Measurements from ENCODE around the gene SNX12.

Gene SNX12

DNA sequence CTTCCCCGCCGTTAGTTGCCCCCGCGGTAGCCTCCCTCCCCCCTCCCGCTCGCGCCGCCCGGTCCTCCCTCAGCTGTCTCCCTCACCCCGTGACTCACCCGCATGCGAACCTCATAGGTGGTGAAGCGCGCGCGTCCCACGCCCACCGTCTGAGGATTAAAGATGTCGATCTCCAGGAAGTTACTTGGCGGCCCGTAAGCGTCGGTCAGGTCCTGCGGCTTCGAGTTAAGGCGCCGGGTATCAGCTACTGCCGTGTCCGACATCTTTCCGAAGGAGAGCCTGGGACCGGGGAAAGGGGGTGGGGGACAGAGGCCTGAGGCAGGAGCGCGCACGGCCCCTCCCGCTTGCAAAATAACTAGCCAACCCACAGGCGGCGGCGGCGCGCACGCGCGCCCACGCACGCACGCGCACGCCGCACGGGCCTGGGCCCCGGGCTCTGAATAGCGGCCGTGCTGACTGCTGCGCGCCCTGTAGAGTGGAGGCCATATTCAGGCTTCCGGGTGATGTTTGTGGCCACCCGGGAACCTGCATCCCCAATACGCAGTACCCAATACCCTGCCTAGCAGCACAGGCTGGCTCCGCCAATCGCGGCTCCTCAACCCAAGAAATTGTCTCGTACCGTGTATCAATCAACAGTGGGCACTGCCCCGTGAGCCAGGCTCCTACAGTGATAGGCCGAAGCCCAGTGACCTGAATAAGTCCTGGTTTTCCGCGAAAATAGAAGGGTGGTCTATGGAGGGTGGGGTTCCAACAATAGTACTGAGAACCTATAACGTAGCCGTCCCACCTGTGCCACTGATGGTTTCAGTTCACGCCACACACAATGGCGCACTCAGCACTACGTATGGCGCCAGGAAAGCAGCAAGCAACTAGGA is at the start of gene SNX12:
Gene SNX12, minus strand, starts transcription at position 291 of the 875 bp plus-strand sequence. Its CDS starts 28 bp downstream, at position 263.
- peak; percentile 96 for DNase-seq

DNA sequence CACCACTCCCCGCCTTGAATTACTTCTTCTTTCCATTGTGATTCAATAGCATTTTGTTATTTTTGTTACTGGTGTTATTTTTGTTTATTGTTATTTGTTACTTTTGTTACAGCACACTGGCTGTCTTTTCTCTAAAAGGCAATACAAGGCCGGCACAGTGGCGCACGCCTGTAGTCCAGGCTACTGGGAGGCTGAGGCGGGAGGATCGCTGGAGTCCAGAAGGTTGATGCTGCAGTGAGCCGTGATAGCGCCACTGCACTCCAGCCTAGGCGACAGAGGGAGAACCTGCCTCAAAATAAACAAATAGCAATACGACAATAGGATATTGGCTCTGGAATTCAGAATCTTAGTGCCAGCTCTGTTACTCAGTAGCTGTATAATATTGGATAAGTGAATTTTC is 49.2 kb upstream of the SNX12 start:
- DNase-seq, result no peak

DNA sequence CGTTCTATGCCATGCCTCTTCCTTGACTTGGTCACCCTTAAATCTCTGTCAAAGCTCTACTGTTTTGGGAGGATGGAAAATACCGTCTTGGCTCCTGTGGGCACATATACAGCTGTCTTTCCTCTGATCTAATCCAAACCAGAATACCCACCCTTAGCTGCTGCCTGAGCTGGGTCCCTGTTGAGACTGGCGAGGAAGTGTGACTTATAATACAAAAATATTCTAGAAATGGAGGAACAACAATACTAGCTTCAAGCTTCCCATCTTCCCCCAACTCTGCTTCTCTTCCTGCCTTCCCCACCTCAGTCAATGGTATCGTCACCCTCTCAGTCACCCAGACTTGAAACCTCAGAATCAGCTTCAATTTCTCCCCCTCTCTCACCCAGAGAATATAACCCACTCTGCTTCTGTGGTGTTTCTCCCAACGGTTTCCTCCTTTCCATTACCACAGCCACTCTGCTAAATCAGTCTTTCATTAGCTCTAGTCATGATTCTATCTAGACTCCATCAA is 43.8 kb upstream of the SNX12 start:
- peak; percentile 57 for DNase-seq

DNA sequence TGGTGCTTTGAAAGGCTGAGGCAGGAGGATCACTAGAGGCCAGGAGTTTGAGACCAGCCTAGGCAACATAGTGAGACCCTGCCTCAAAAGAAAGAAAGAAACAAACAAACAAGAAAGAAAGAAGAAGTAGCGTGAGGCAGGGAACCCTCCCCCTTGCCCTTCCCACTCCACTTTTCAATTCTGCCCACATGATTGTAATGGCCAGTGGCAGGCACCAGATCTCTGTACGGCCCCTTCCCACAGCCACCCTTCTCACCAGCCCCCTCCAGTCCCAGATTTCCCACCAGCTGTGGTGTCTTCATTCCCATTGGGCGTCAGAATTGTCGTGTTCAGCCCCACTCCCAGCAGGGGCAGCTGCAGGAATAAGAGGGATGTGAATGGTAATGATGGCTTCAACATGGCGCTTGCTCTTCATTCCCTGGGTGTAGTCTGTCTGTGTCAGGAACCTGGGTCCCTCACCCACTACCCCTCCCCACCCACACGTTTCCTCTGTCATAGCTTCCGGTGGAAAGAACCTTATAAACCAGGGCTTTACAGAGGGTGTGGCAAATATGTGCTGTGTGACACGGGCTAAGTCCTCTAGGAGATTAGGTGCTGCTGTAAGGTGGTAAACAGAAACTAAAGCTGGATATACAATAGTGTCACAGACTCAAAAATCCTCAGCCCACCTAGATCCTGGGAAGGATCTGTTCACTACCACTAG is 43.2 kb upstream of the SNX12 start, which contains the start of gene IL2RG:
Gene IL2RG, minus strand, starts transcription at position 437 of the 703 bp plus-strand sequence. Its CDS starts 38 bp downstream, at position 399.
- DNase-seq, result peak; percentile 82

DNA sequence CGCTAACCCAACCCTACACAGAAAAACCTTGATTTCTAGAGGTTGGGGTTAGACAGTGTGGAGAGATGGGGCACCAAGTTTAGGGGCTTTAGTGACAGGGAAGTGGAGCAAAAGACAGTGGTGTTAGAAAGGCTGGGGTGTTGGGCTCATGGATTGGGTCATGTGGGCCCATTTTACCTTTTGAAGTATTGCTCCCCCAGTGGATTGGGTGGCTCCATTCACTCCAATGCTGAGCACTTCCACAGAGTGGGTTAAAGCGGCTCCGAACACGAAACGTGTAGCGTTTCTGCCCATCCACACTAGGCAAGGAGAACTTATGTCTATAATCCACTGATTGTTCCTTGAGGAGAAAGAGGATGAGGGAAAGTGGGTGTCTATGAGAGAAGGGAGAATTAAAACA is 40.9 kb upstream of the SNX12 start:
- DNase-seq, result peak; percentile 26

DNA sequence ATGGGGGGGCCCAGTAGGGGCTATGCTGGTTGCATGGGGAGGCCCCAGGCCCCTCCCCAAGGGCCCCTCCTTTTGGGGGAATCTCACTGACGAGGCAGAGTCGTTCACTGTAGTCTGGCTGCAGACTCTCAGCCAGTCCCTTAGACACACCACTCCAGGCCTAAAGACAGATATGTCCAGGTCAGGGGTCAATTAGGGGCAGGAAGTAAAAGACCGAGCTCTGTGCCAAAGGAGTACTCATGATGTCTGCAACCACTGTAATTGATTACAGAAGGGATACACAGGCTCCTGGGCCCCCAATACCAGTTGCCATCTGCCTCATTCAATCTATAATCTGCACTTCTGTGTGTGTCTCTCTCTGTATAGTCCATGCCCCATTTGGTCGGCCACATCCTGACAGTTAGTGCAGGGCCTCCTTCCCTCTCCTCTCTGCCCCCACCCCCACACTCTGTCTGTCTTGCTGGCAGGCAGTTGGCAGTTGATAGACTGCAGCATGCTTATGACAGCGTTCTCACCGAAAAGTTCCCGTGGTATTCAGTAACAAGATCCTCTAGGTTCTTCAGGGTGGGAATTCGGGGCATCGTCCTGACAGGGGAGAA is 39.7 kb upstream of the SNX12 start:
- peak; percentile 90 for DNase-seq

DNA sequence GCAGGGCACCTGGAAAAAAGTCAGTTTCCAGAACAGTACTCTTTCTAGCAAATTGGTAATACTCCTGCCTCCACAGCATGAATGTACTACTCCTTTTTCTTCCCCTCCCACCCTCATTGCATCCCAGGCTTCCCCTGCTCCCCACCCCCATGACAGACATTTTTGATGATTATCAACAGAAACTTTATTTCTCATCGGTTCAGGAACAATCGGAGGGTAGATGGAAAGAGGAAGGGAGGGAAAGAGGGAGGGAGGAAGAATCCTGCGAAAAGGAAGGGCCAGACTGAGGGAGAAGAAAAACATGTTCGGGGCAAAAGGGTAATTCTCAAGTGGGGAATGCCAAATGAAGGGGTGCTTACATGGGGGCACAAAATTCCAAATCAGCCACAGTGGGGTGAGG is 39.1 kb upstream of the SNX12 start:
- DNase-seq, result no peak

DNA sequence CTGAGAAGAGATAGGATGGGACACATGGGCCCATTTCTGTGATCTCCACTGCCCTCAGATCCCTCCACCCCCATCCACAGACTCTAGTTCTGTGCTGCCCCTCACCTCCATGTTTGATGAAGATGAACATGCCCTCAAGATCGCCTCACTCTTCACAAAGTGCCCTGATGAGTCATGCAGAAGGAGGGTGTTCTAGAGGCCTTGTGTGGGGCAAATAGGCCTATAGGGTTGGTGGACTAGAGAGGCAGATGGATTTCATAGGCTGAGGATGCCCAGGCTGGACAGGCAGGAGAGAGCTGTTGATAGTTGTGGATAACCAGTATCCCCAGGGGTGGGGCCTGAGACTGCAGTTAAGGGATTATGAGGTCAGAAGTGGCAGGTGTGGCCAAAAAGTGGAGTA is 38.3 kb upstream of the SNX12 start, which contains the start of gene CXorf65:
Gene CXorf65, minus strand, starts transcription at position 314 of the 400 bp plus-strand sequence. Its CDS starts 184 bp downstream, at position 130.
- peak; percentile 72 for DNase-seq

DNA sequence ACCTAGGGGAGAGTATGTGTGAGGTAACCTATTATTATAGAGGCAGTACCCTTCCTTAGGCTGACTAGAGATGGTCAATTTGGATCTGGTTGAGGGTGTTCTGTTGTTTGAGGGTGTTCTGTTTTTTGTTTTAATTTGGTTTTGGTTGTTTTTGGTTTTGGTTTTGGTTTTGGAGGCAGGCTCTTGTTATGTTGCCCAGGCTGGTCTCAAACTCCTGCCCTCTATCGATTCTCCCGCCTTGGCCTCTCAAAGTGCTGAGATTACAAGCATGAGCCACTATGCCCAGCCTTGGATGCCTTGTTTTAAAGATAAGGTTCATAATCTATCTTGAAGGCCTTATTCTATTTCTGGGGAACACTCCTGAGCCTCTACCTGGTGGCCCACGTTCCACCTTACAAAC is 37.5 kb upstream of the SNX12 start:
- DNase-seq, result no peak

DNA sequence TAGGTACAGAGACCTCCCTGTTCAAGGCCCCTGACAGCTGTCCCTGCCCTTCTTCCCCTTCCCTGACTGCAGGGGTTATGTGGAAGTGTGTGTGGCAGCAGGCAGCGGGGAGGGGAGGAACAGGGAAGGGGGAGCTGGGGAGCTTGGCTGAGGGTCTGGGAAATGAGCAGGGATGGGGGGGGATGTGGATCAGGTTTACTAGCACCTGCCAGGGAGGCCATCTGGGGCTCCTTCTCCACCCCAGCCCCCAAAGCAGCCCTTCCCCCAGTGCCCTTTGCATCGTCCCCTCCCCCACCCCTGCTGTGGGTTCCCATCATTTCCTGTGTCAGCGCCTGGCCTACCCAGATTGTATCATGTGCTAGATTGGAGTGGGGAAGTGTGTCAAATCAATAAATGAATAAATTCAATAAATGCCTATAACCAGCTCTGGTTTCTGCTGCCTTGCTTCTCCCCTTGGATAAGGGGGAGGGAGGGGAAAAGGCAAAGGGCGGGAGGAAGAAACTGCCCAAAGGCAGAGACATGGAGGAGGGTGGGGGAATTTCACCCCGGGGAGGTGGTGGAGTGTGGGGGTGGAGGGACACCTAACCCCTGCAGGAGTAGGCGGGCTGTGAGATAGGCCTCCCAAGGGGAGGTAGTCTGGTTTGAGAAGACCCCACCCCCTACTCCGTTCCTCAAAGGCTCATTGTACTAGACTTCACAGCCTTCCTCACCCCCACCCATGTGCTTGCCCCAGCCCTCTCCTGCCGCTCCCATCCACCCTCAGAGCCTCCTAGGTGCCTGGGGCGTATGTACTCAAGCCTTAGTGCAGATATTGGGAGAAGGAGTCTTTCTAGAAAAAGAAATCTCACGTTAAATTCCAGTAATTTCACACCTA is 35.2 kb upstream of the SNX12 start:
- DNase-seq, result peak; percentile 93

DNA sequence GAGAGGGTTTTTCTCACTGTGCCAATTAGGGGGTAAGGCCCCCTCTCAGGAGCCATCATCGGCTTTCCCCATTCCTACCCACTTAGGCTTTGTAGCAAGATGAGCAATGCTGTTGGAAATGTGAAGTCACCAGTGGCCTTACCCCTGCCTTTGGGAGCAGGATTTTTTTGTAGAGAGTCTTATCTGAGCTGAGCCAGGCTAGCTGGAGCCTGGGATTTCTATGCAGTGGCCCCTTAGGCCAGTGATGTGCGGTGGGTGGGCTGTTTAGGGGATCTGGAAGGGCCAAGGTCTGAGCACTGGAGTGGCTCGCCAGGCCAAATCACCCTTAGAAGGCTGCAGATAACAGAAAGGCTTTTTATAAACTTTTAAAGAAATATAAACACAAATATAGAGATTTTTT is 34.2 kb upstream of the SNX12 start:
- peak; percentile 50 for DNase-seq

DNA sequence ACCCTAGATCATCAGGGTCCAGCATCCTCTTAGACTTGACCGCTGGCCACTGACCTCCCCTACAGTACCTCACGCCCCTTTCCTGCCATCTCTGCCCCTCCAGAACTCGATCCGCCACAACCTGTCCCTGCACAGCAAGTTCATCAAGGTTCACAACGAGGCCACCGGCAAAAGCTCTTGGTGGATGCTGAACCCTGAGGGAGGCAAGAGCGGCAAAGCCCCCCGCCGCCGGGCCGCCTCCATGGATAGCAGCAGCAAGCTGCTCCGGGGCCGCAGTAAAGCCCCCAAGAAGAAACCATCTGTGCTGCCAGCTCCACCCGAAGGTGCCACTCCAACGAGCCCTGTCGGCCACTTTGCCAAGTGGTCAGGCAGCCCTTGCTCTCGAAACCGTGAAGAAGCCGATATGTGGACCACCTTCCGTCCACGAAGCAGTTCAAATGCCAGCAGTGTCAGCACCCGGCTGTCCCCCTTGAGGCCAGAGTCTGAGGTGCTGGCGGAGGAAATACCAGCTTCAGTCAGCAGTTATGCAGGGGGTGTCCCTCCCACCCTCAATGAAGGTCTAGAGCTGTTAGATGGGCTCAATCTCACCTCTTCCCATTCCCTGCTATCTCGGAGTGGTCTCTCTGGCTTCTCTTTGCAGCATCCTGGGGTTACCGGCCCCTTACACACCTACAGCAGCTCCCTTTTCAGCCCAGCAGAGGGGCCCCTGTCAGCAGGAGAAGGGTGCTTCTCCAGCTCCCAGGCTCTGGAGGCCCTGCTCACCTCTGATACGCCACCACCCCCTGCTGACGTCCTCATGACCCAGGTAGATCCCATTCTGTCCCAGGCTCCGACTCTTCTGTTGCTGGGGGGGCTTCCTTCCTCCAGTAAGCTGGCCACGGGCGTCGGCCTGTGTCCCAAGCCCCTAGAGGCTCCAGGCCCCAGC is 32.7 kb upstream of the SNX12 start:
- DNase-seq, result peak; percentile 43

DNA sequence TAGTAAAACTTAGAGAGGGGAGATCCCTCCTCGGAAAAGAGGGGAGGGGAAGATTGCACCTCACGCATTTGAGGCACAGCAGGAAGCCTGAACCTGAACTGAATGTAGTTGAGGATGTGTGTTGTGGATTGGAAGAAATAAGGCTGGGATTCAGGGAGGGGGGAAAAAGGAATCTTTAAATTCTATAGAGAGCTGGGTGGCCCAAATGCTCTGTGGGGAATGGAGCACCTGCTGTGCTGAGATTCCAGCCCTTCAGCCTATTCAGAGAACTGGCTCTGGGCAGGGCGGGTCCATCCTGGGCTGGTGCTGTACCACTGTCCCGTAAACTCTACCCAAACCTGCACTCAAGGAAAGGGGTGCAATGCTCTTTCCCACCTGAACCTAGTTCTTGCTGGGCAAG is 31.6 kb upstream of the SNX12 start:
- DNase-seq, result no peak

DNA sequence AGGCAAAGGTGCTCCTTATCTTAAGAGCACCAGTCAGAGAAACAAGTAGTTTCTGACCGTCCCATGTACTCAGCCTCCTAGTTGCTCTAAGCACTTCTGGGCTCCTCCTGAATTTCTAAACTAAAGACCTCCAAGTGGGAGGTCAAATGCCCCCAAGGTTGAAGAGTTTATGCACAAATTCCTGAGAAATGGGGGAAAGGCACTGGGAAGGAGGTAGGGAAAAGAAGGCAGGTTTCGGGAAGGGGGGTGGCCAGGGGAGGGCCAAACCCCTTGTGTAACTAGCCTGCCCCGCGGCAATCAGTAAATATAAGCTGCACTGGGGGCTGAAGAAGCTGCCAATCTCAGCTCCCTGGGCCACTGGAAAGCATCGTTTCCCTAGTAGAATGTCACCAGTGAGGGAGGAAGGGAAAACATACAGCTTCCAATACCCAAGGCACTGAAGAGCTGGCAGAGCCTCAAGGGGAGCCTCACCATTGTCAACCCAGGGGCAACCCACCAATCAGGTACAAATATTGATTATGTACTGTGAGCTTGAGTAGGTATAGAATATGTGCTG is 30.9 kb upstream of the SNX12 start:
- no peak for DNase-seq

DNA sequence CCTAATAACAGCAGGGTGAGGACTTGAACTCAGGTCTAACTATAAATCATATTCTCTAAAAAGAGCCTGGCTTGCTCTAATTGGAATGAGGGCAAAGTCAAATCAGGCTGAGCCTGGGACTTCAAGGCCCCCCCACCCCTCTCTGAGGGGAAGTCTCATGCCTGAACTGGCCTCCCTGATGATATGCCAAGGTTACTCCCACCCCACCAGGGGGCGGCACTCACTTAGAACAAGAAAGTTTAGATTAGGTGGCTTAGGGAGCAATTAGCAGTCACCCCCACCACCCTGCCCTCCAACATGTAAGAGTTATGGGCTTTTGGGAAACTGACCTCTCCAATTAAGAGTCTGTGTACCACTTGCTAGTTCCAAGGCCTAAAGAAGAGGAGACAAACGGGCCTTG is 30.2 kb upstream of the SNX12 start:
- peak; percentile 91 for DNase-seq

DNA sequence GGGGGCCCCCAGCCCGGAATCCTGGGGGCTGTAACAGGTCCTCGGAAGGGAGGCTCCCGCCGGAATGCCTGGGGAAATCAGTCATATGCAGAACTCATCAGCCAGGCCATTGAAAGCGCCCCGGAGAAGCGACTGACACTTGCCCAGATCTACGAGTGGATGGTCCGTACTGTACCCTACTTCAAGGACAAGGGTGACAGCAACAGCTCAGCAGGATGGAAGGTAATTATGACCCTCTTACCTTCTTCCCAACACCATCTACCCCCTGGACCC is 28.6 kb upstream of the SNX12 start:
- DNase-seq, result no peak

DNA sequence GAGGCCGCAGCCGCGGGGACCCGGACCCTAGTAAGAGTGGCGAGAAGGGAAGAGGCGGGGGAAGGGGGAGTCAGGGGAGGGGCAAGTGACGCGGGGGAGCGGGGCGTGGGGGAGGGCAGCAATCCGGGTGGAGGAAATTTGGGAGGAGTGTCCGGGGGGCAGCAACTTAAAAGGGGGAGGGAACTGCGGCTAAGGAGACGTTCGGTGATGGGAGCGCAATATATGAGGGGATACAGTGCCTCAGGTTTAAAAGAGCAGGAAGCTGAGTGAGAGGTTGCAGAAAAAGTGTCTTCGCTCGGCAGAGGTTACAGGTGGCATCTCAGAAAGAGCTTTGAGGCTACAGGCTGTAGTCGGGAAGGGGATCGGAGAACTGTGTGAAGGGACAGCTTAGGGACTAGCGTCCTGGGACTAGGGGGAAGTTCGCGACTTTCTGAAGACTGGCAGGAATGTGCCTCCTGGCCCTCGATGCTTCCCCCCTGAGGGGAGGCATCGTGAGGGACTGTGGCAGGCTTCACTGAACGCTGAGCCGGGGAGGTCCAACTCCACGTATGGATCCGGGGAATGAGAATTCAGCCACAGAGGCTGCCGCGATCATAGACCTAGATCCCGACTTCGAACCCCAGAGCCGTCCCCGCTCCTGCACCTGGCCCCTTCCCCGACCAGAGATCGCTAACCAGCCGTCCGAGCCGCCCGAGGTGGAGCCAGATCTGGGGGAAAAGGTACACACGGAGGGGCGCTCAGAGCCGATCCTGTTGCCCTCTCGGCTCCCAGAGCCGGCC is 28.0 kb upstream of the SNX12 start:
- DNase-seq, result peak; percentile 80

DNA sequence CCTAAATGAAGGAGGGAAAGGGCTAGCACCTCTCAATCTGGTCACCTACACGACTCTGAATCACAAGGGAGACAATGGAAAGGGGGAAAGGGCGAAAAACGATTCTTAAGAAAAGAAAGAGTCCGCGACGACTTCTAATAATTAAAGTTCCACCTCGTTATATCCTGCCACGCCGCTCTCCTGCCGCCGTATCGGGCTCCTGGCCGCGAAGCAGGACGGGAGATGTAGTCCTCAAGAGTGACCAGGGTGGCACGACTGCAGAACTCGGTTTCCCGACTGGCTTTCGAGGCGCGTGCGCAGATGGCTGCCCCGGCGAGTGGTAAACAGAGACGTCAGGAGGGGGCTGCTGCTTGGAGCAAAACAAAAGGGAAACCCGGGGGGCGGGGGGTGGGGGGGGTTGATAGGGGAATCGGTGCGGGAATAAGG is 27.4 kb upstream of the SNX12 start, which contains the start of gene FOXO4:
Gene FOXO4, plus strand, starts transcription at position 297 of the 426 bp plus-strand sequence. CDS start 678 bp downstream, outside the sequence.
- peak; percentile 95 for DNase-seq

DNA sequence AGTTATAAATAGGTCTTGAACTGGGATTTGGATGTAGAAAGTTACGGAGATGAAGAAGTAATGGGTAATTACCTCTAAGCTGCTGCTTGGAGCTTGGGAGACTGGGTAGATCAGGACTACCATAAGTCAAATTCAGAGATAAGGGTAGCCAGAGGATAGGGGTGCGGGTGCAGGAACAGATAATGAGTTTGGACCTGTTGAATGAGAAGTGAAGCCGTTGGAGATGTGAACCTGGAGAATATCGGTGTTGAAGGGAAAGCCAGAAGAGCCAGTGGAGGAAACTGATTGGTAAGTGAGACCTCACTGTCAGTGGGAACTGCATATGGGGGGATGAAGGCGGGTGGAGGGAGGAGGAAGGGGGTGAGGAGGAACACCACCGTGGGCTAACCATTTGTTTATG is 26.9 kb upstream of the SNX12 start:
- DNase-seq, result peak; percentile 38

DNA sequence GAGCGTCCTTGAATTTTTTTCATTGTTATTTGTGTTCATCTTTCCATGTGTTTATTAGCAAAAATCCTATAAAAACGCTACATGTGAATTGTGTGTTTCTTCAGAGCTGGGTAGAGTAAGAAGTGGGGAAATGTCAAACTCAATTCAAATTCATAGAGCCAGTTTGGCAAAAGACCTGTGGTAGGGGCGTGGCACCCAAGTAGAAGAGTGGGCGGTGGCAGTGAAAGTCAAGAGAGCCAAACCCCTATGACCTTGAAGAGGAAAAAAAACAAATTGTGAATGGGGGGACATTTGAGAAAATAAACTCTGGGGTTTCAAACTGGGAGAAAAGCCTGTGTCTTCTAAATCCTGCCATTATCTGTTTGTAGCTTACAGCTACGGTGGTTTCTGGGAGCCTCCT is 23.1 kb upstream of the SNX12 start:
- DNase-seq, result no peak
